Stimulated activated CD4-positive, alpha-beta T cell treated with anti-CD3 and anti-CD28 coated beads, Interleukin-15, amount 100 ng/mL, for 1 hour (primary cell): Measurements from ENCODE around the gene LCAT.

Experiments used
- DNase-seq, 2 donors: peaks; one replicate each; pipeline ENCODE4 v3.0.0-alpha.2; 2020; ENCODE audit warnings: low read depth in 1 of 2, low spot score in 1 of 2

LCAT gene

GRCh38 chr16:67969254-67970039 lies 25.5 kb upstream of the LCAT start:
- no peak for DNase-seq

- DNase-seq, result peak; percentile 68 to 84
Observed at GRCh38 chr16:67968400-67969253, 24.7 kb upstream of the LCAT start, which contains the start of gene SLC12A4. SLC12A4 (minus strand) TSS chr16:67968637; CDS start chr16:67968553, 84 bp downstream.

GRCh38 chr16:67967958-67968399 lies 24.1 kb upstream of the LCAT start:
- DNase-seq, result peak in 1 of 2 donors; percentile 12

- DNase-seq, result no peak
Observed at GRCh38 chr16:67967183-67967957, 23.4 kb upstream of the LCAT start.

GRCh38 chr16:67966549-67967182 lies 22.7 kb upstream of the LCAT start:
- no peak for DNase-seq

- DNase-seq, result no peak
Observed at GRCh38 chr16:67965668-67966548, 22.0 kb upstream of the LCAT start.

- DNase-seq, result no peak
Observed at GRCh38 chr16:67964477-67965131, 20.7 kb upstream of the LCAT start.

- DNase-seq, result no peak
Observed at GRCh38 chr16:67963662-67964321, 19.9 kb upstream of the LCAT start.

GRCh38 chr16:67963292-67963661 lies 19.4 kb upstream of the LCAT start:
- no peak for DNase-seq

- no peak for DNase-seq
Observed at GRCh38 chr16:67962135-67962534, 18.2 kb upstream of the LCAT start.

GRCh38 chr16:67961551-67961957 lies 17.6 kb upstream of the LCAT start:
- DNase-seq, result no peak

- DNase-seq, result no peak
Observed at GRCh38 chr16:67959536-67960329, 15.8 kb upstream of the LCAT start.

GRCh38 chr16:67957622-67958021 lies 13.7 kb upstream of the LCAT start:
- DNase-seq, result no peak

- no peak for DNase-seq
Observed at GRCh38 chr16:67954421-67955196, 10.7 kb upstream of the LCAT start.

- DNase-seq, result no peak
Observed at GRCh38 chr16:67953641-67954375, 9.9 kb upstream of the LCAT start.

- no peak for DNase-seq
Observed at GRCh38 chr16:67951485-67951884, 7.6 kb upstream of the LCAT start.
